HepG2 (cell line): ENCODE measurements around the gene EFEMP2. TPM values are rescaled to one million over a fixed set of nuclear protein-coding genes. Genes with fewer than 3 reads are reported as not detected.

Source experiments
- ATM ChIP-seq: fragments of 450-650 bp; IDR thresholded peaks from 2 replicates; pipeline ENCODE4 v1.7.1; 2017; ENCODE audit warnings: mild to moderate bottlenecking, borderline replicate concordance
- BRD4 ChIP-seq: sonication (generic); formaldehyde crosslinking; IDR thresholded peaks from 2 replicates; pipeline ENCODE4 v1.4.0; 2020; ENCODE audit warnings: missing genetic modification reagents
- CHCHD3 ChIP-seq: sonication (generic); formaldehyde crosslinking; IDR thresholded peaks from 2 replicates; pipeline ENCODE4 v1.8.0; 2022; ENCODE audit warnings: mild to moderate bottlenecking, missing genetic modification reagents, moderate library complexity
- DRAP1 ChIP-seq: IDR thresholded peaks from 2 replicates; pipeline ENCODE4 v1.6.1; 2016; ENCODE audit warnings: missing genetic modification reagents, missing compliant biosample characterization
- DZIP1 ChIP-seq: sonication (generic); formaldehyde crosslinking; IDR thresholded peaks from 2 replicates; pipeline ENCODE4 v1.5.0; 2020; ENCODE audit warnings: mild to moderate bottlenecking, missing genetic modification reagents
- HIVEP1 ChIP-seq: sonication (generic); formaldehyde crosslinking; IDR thresholded peaks from 2 replicates; pipeline ENCODE4 v1.4.0; 2020; ENCODE audit warnings: mild to moderate bottlenecking, missing genetic modification reagents
- HOXA5 ChIP-seq: sonication (generic); formaldehyde crosslinking; IDR thresholded peaks from 2 replicates; pipeline ENCODE4 v1.4.0; 2020; ENCODE audit warnings: missing genetic modification reagents
- JUN ChIP-seq: sonication (generic); formaldehyde crosslinking; IDR thresholded peaks from 2 replicates; pipeline ENCODE4 v1.4.0; 2020; ENCODE audit warnings: mild to moderate bottlenecking, missing genetic modification reagents
- KLF12 ChIP-seq: sonication (generic); formaldehyde crosslinking; IDR thresholded peaks from 2 replicates; pipeline ENCODE4 v1.4.0; 2020; ENCODE audit warnings: missing genetic modification reagents, borderline replicate concordance
- MNT ChIP-seq: fragments of 450-650 bp; IDR thresholded peaks from 2 replicates; pipeline ENCODE4 v1.6.1; 2016
- PAF1 ChIP-seq: IDR thresholded peaks from 2 replicates; pipeline ENCODE4 v1.6.1; 2016; ENCODE audit warnings: missing genetic modification reagents, missing compliant biosample characterization
- RAD21 ChIP-seq: fragments of 450-650 bp; formaldehyde crosslinking; IDR thresholded peaks from 2 replicates; pipeline ENCODE4 v1.5.0; 2020; ENCODE audit warnings: mild to moderate bottlenecking
- THAP9 ChIP-seq: sonication (generic); formaldehyde crosslinking; IDR thresholded peaks from 2 replicates; pipeline ENCODE4; 2020; ENCODE audit warnings: missing genetic modification reagents, mild to moderate bottlenecking, borderline replicate concordance
- U2AF2 ChIP-seq: fragments of 200-400 bp; formaldehyde crosslinking; IDR thresholded peaks from 2 replicates; pipeline ENCODE4 v1.6.1; 2017; ENCODE audit warnings: low read depth, mild to moderate bottlenecking, low read length
- ZNF230 ChIP-seq: sonication (generic); formaldehyde crosslinking; IDR thresholded peaks from 2 replicates; pipeline ENCODE4 v1.4.0; 2020; ENCODE audit warnings: mild to moderate bottlenecking, missing genetic modification reagents
- ZNF296 ChIP-seq: sonication (generic); formaldehyde crosslinking; conservative IDR thresholded peaks from 2 replicates; pipeline ENCODE4 v1.5.0; 2020; ENCODE audit warnings: mild to moderate bottlenecking, missing genetic modification reagents
- ZNF362 ChIP-seq: sonication (generic); formaldehyde crosslinking; IDR thresholded peaks from 2 replicates; pipeline ENCODE4 v1.4.0; 2020; ENCODE audit warnings: missing genetic modification reagents, mild to moderate bottlenecking, borderline replicate concordance
- ZNF644 ChIP-seq: IDR thresholded peaks from 2 replicates; pipeline ENCODE4 v1.6.1; 2016; ENCODE audit warnings: low read depth
- ZNF713 ChIP-seq: sonication (generic); formaldehyde crosslinking; IDR thresholded peaks from 2 replicates; pipeline ENCODE4 v1.4.0; 2020; ENCODE audit warnings: mild to moderate bottlenecking, missing genetic modification reagents
- ZNF775 ChIP-seq: sonication (generic); formaldehyde crosslinking; IDR thresholded peaks from 2 replicates; pipeline ENCODE4 v1.4.0; 2020; ENCODE audit warnings: missing genetic modification reagents, mild to moderate bottlenecking, moderate library complexity, borderline replicate concordance
- ZNF780A ChIP-seq: sonication (generic); formaldehyde crosslinking; IDR thresholded peaks from 2 replicates; pipeline ENCODE4 v1.8.0; 2022; ENCODE audit warnings: mild to moderate bottlenecking, missing genetic modification reagents, moderate library complexity
- polyA plus RNA-seq, 8 experiments: library from polyadenylated mRNA; depleted of rRNA in 3 of 8; stranded (reverse) in 7 of 8; unstranded in 1 of 8; fragments of >200 nt; fragmentation: Illumina TruSeq in 4 of 8; extraction: Trizol in 4 of 8; gene quantifications; 2 replicates each; pipeline versions ENCODE4 v1.2.1 to v1.2.3, GENCODE V29; 2011 to 2016; ENCODE audit warnings: low read depth in 4 of 8, missing spikeins in 1 of 8, mixed read lengths in 1 of 8; ENCODE audit not compliant: insufficient read depth in 1 of 8
- total RNA-seq, 5 experiments: library from RNA; depleted of rRNA; stranded (reverse); fragments of >200 nt; fragmentation: Illumina TruSeq; extraction: Trizol; gene quantifications; 2 replicates each; pipeline ENCODE4 v1.2.3, GENCODE V29; 2016; ENCODE audit warnings: low read depth in 1 of 5

Gene EFEMP2
- total and polyA plus RNA-seq, 2 of the 13 experiments (the other 11 are each of a cell fraction or from before 2014, with no cell fraction given): 7.4 to 29.7 TPM

- TF ChIP-seq ZNF780A (CRISPR knock-in tag) (no peak; the same call in 1 of the 2 replicates), BRD4 (CRISPR knock-in tag) (no peak), ZNF362 (CRISPR knock-in tag) (no peak), ZNF775 (no peak), ZNF644 (no peak), KLF12 (CRISPR knock-in tag) (peak; percentile 88; the same call in 1 of the 2 replicates), ZNF296 (no peak), RAD21 (CRISPR knock-in tag) (no peak), U2AF2 (no peak), ZNF230 (CRISPR knock-in tag) (no peak), PAF1 (CRISPR knock-in tag) (no peak), JUN (CRISPR knock-in tag) (no peak), HOXA5 (CRISPR knock-in tag) (0 out of 2 replicates have a peak, but pooled peaks have one; percentile 36), DRAP1 (CRISPR knock-in tag) (peak; percentile 73; the same call in 1 of the 2 replicates), THAP9 (CRISPR knock-in tag) (peak; percentile 20; the same call in 1 of the 2 replicates), HIVEP1 (CRISPR knock-in tag) (peak; percentile 100), MNT (peak; percentile 46), DZIP1 (CRISPR knock-in tag) (peak; percentile 64; the same call in 1 of the 2 replicates), ZNF713 (no peak), CHCHD3 (CRISPR knock-in tag) (no peak), ATM (no peak)
Measured at GRCh38 chr11:65873318-65874156, 937 bp upstream of the EFEMP2 start (continued).
